ENCODE measurements around the gene PSD2.

PSD2 gene

DNA sequence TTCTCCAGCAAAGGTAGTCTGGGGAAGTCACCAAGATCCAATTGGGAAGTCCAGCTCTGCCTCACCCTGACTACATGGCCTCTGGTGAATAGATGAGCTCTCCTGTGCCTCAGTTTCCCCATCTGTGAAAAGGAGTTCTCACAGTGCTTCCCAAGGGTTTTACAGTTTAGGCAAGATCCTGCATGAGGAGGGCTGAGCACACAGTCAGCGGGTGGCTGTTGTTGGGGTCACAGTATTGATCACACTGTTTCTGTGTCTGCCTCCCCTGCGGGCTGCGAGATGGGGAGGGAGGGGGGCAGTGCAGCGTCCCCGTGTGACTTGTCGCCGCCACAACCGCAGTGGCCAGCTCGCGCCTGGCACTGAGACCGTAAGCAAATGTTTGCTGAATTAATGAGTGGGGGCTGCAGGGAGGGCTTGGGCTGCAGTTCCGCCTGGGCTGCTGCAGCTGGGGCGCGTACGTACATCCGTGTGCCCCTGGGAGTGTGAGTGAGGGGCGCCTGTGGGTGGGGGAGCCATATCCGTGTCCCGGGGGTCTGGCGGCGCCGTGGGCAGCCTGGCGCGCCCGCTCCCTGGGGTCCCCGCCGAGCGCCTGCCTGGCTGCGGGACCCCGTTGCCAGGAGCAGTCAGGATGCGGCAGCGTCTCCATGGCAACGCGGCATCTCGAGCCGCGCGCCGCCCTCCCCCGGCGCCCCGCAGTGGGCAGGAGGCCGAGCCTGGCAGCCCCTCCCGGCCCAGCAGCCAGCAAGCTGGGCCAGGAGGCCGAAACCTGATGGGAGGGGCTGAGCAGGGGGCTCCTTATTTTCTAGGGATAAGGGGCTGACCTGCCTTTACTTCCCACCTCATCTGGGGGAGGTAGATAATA, 31.4 kb upstream of the PSD2 start:
- no peak for DNase-seq

DNA sequence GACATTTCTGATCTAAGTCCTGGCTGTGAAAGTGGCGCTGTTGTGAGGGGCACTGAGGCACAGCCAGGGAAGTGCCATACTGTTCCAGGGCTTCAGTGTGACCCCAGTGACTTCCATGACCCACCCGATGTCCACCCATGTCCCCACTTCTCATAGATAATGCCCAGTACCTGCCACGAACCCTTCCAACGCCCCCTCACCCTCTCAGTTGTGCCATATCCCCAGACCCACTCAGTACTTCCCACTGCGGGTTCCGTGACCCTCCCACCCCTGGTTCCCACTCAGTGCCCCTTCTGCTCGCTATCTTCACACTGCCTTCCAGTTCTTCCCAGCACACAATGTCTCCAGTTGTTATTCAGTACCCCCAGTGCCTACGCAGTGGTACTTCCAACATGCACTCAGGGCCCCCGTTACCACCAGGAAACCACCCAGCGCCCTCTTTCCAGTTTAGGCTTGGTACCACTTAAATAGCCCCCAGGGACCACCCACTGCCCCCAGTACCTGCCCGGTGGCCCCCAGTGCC, 30.7 kb upstream of the PSD2 start:
- DNase-seq = no peak

DNA sequence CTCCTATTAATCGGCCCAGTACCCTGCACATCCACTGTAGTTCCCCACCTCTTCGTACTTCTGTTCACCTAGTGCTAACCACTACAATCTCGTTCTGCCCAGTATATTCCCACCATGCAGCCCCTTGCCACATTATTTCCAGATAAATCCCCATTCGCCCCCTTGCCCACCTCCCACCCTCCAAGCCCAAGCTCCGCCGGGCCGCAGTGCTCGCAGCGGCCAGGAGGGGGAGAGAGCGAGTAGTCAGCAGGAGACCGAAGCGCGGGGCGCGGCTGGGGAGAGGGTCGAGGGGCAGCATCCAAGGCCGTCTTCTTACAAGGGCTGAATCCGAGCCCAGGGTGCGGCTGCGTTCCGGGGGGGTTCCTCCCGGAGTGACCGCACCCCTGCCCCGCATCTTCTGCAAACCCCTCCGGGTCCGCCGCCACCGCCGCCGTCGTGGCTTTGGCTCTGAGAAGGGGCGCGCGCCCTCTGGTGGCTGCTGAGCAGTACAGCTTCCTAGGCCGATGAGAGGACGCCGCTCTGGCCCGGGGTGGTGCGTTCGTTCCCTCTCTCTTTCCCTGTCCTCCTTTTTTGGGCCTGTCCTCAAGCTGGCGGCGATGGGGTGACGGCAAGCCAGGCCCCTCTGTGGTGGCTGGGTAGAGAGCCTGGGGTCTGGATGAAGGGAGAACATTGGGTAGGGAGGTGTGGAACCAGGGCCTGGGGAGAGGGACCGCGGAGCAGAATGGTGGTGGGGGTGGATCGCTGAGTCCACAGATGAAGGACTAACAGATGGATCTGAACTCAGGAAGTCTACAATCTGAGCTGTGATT, 30.0 kb upstream of the PSD2 start:
- DNase-seq = peak; percentile 85

DNA sequence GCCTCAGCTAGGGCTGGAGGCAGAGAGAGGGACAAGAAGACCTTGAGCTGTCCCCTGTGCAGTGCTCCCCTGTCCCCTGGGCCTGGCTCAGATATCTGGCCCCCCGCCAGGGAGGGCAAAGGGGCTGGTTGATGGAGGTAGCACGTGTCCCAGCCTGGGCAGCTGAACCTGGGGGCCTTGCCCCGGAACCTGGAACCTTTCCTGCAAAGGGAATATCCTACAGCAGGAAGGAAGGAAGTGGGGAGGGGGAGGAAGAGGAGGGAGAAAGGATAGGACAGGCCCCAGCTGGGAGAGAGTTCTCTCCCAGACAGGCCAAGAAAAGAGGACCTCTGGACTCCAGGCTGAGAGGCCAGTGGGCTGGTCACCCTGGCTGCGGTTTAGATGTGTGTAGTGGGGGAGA, 27.6 kb upstream of the PSD2 start:
- DNase-seq = no peak

DNA sequence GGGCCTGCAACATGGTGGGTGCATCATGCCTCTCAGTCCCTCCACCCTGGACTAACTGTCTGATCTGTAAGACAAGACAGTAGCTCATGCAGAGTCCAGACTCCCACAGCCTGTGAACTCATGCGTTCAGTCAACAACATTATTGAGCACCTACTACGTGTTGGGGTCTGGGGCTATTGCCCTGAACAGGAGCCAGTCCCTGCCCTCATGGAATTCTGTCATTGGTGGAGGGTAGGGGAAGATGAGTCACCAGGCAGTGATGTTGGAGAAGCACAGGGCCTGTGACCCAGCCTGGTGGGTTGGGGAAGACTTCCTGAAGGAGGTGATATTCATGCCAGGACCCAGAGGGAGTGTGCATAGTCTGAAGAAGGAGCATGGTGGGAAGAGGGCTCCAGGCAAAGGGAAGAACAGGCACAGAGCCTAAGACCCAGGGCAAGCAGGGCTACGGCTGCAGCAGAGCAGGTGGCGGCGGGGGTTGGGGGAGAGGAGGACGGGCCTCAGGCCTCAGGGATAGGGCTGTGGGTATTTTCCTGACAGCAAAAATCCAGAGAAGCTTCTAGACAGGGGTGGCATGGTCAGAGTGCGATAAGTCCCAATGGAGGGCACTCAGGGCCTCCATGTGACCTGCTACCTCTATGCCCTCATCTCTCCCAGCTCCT, 26.7 kb upstream of the PSD2 start:
- DNase-seq = no peak

DNA sequence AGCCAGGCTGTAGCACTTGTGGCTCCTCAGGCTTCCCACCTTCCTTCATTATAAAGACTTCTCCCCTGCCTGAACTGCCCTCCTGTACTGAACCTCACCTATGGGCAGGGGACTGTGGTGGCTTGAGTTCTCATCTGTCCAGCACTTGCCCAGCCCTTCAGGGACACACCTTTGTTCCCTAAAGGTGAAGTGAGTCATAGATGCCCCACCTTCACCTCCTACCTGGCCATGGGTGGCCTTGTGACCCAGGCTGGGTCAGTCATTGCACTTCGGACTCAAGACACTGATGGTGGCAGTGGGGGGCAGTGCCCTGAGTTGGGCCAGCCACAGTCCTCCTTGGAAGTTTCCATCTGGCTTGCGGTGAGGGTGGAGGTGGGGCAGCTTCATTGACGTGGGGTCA, 26.1 kb upstream of the PSD2 start:
- no peak for DNase-seq

DNA sequence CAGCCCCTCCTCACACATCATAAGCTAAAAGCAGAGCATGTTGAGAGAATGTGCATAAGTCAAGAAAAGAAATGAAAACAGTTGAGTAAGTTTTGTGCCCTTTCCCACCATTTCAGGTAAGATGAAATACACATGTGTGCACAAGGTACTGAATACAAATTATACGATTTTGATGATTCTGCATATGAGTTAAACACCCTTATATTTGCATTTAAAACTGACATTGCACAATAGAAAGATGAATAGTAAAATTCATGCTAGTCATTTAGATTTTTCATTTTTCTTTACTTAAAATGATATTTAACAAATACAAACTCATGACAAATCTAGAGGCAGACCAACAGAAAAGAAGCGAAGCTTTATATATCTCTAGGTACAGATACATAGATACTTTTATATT, 24.9 kb upstream of the PSD2 start:
- DNase-seq = no peak

DNA sequence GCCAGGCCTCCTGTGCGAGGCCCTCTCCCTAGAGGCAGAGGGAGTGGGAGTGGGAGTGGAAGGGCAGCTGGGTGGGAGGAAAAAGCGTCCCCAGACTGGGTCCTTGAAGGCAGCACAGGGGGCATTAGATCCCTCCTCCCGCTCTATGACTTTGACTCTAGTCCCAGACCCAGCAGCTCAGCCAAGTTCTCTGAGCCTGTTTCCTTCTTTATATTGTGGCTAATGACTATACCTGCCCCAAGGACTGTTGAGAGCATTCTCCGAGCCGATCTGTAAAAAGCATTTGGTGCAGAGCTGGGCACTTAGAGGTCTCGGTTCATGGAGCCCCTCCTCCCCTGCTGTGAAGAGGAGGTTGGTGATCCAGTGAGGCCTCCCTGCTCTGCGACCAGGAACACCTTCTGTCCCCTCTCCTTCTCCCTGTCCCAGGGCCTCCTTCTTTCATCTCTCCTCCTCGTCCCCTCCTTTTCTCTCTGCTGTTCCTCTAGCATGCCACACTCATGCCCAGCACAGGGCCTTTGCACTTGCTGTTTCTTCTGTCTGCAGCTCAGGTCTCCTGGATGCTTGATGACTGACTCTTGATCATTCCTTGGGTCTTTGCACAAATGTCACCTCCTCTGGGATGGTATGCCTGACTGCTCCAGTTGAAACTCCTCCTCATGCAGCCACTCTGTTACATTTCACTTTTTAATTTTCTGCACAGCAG, 23.4 kb upstream of the PSD2 start:
- no peak for DNase-seq

DNA sequence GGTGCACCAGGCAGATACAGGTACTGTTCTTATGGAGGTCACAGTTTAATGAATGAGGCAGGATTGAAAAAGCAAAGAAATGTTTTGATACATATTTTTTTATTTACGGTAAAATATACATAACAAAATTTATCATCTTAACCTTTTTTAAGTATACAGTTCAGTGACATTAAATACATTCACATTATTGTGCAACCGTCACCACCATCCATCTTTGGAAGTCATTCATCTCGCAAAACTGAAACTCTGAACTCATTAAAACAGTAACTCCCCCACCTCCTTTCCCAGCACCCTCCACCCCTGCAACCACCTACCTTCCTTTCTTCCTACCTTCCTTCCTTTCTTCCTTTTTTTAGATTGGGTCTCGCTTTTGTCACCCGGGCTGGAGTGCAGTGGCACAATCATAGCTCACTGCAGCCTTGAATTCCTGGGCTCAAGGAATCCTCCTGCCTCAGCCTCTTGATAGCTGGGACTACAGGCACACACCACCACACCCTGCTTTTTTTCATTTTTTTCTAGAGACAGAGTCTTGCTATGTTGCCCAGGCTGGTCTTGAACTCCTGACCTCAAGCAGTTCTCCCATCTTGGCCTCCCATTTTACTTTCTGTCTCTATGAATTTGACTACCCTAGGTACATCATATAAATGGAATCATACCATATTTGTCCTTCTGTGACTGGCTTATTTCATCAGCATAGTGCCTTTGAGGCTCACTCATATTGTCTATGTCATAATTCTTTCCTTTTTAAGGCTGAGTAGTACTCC, 22.5 kb upstream of the PSD2 start:
- no peak for DNase-seq

DNA sequence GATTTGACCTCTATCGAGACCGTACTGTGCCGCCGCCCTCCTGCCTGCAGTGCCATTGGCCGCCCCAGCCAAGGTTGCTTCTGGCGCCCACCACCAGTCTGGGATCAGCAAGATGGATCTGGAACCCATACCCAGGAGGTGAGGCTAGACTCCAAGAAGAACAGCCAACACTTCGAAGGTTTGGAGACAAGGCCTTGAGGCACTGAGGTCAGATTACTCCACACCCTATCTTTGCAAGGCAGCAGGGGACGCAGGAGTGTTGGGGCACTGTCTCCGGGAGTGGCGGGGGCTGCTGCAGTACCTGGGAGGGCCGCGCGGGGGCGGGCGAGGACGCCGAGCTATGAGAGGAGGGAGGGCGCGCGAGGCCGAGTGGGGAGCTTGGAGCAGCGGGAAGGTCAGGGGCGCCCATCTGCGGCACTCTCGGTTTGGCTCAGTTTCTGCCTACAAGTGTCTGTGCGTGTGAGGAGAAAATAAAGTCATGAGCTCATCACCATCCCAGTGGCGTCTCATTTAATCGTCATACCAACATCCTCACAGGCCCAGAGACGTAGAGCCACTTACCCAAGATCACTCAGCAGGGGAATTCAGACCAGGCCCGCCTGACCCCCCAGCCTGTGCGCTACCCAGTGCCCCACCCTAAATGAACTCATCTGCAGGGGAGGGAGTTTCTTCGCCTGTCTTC, 20.5 kb upstream of the PSD2 start:
- DNase-seq = peak; percentile 83

DNA sequence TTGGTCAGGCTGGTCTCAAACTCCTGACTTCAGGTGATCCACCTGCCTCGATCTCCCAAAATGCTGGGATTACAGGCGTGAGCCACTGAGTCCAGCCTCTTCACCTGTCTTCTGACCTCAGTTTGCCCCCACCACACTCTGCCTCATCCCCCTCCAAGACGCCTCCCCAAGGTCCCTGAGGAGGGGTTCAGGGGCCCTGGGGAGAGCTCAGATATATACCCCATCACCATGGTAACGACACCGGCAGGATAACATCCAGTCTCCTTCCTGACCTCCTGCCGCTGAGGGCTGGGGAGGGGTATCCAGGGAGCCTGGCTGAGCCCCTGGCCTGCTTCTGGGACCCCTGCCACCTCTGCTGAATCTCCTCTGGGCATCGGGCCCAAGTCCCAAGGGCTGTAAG, 19.7 kb upstream of the PSD2 start:
- no peak for DNase-seq

DNA sequence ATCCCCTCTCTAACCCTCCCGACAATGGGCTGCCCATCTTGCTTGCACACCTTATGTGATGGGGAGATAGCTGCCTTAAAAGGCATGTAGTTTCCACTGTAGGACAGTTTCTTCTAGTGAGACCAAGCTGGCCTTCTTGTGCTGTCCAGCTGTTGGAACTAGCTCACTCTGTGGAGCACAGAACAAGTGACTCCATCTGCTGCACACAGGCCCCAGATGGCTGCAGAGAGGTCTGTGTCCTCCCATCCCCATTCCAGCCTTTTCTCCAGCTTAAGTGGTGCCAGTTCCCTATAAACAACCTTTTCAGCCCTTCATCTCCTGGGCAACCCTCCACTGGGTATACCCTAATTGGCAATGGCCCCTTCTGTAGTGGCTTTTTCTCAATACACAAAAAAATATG, 18.7 kb upstream of the PSD2 start:
- no peak for DNase-seq

DNA sequence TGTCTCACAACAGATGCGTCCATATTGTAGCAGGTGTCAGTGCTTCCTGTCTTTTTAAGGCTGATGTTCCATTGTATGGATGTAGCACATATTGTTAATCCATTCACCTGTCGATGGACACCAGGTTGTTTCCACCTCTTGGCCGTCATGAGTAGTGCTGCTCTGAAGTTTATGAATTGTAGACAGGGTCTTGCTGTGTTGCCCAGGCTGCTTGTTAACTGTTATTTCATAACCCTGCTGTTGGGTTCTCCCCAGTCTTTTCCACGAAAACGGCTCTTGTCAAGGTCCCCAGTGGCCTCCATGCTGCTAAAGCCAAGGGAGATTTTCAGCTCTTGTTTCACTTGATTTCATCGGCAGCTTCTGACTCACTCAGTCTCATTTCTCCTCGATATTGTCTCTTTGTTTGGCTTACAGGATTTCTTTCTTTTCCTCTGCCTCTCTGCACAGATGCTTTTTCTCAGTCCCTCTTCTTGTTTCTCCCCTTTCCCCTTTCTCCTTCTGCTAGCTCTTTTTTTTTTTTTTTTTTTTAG, 12.1 kb upstream of the PSD2 start:
- DNase-seq = no peak

DNA sequence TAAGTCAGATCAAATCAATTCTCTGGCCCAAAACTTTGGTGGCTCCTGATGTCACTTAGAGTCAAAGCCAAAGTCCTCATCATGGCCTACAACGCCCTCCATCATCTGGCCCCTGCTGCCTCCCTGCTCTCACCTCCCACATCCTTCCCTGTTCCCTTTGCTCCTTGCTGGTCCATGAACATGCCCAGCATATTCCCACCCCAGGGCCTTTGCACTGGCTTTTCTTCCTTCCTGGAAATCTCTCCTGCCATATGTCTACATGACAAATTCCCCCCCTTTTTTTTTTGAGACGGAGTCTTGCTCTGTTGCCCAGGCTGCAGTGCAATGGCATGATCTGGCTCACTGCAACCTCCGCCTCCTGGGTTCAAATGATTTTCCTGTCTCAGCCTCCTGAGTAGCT, 11.1 kb upstream of the PSD2 start:
- DNase-seq = no peak

DNA sequence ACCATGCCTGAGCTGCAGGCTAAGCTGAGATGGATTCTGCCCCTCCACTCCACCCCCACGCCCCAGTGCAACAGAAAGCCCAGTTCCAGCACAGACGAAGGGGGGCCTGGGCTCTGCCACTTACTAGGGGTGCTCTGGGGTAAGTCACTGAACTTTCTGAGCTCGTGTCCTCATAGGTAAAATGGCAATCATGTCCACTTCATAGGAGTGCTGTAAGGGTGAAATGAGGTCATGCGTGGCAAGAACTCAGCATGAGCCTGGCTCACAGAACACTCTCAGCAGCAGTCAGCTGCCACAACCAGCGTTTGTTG, 8.4 kb upstream of the PSD2 start:
- DNase-seq = no peak

DNA sequence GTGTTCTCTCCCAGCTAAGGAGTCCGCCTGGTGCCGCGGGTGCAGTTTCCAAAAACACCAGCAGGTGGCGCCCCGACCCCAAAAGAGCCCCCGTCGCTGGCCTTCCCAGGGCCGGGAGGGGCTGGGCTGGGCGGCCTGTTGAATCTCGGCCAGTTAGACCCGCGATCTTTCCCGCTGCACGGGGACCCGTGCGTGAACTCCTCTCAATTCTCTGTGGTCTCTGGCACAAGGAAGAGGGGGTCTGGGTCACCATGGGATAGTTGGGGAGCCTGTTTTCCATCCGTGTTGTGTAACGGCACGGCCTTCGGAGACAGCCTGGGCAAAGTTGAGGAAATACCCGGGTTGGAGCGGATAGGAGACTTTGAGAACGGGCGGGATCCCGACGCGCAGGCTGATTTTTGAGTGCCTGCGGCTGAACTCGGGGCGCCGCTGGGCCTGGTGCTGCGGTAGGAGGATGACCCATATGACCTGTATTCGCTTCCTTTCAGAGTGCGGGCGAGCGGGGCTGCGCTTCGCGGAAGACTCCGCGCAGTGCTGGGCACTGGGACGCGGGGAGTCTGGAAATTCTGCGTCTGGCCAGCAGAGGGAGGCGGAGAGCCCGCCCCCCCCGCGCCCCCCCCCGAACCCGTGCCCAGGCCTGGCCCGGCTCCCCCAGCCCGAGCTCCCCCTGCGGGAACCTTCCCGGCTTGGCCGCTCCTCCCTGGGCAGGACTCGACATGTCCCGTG, 7.9 kb upstream of the PSD2 start:
- peak; percentile 90 for DNase-seq

DNA sequence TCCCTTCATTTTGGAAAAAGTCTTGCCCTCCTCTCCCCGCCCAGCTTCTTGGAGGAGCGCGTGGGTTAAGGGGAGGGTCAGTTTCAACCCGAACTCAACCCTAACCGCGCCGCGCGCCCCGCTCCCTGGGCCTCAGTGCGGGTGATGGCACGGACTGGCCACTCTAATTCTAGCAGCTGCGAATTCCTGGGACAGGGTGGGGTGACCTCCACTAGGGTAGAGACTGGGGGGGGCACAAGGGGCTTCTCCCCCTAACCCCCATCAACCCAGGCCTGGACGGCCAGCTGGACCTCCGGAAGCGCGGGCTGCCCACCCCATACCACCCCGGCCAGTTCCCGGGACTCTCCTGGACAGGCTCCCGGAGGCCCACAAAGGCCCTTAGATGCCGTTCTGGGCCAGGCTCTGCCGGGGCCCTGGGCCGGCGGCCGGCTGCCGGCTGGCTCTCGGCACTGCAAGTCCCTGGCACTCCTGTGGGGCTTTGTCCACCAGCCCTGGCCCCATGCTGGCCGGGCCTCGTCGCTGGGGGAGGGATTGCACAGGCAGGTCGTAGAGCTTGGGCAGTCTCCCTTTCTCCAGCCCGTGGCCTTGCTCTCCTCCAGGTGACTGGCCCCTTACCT, 7.2 kb upstream of the PSD2 start:
- DNase-seq = no peak

DNA sequence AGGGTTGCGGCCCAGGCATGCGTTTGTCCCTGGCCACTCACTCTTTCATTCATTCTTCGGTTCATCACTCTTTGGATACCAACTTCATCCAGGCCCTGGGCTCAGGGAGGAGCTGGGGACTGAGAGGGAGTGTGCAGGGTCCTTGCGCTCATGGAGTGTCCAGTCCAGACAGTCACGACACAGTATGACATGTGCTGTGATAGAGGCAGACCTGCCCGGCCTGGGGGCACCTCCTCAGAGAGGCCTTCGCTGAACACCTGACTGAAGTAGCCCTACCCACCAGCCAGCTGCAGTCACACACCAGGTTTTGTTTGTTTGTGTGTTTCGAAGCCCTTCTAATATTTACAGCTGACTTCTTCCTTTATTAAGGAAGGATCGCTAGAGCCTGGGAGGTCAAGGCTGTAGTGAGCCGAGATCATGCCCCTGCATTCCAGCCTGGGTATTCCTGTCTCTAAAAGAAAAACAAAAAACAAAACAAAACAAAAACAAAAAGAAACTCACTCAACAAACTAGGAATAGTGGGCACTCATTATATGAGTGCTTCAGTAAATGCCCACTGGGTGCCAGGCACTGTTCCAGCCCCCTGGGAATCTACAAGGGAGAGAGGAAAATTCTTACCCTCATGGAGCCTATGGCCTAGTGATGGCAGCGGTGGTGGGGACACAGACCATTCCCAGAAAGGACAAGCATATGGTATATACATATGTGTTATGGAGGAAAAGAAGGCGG, 6.3 kb upstream of the PSD2 start:
- DNase-seq = no peak

DNA sequence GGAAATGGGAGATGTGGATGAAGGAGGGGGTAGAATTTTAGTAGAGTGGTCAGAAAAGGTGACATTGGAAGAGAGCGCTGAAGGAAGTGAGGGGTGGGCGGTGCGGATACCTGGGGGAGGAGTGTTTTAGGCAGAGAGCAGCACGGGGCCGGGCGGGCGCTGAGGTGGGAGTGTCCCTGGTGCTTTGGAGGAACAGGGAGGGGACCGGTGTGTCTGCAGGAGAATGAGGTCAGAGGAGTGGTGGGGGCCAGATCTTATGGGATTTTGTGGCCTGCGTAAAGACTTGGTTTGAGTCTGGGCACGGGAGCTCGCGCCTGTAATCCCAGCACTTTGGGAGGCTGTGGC, 5.8 kb upstream of the PSD2 start:
- no peak for DNase-seq

DNA sequence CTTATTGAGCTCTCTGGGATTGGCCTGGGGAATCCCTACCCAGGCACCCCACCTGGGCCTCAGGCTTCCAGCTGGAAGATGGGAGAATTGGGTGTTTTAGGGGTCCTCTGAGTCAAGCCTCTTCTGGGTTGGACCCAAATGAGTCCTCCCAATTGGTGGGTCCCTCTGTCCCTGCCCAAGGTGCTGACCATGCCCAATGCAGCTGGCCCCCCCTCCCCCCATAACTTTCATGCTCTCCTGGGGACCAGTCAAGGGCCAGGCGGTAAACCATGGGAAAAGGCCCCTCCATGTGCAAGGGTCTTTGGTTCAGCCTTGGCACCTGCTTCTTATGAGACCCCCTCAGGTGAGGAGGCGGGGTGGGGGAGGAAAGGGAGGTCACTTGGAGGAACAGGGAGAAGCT, 3.4 kb upstream of the PSD2 start:
- DNase-seq = no peak
